Measurements from ENCODE around the gene SLU7.

SLU7 gene

GRCh38 chr5:160367885-160368284 is 51.0 kb downstream of the SLU7 start:
- DNase-seq (ENCODE audit: low read depth in 2 of 2, low spot score in 1 of 2) = no peak

- DNase-seq (ENCODE audit: low read depth in 2 of 2, low spot score in 1 of 2) = no peak
These were observed 51.6 kb downstream of the SLU7 start for GRCh38 chr5:160367261-160367660.

- no peak for DNase-seq (ENCODE audit: low read depth in 2 of 2, low spot score in 1 of 2)
These were observed 52.7 kb downstream of the SLU7 start for GRCh38 chr5:160366230-160366629.

- DNase-seq (ENCODE audit: low read depth in 2 of 2, low spot score in 1 of 2) = no peak
These were observed 55.1 kb downstream of the SLU7 start for GRCh38 chr5:160363660-160364395.

GRCh38 chr5:160363211-160363610 is 55.7 kb downstream of the SLU7 start:
- no peak for DNase-seq (ENCODE audit: low read depth in 2 of 2, low spot score in 1 of 2)

- DNase-seq (ENCODE audit: low read depth in 2 of 2, low spot score in 1 of 2) = no peak
These were observed 57.2 kb downstream of the SLU7 start for GRCh38 chr5:160361624-160362228.

GRCh38 chr5:160360310-160360709 is 58.6 kb downstream of the SLU7 start:
- DNase-seq (ENCODE audit: low read depth in 2 of 2, low spot score in 1 of 2) = no peak

- DNase-seq (ENCODE audit: low read depth in 2 of 2, low spot score in 1 of 2) = no peak
These were observed 59.1 kb downstream of the SLU7 start for GRCh38 chr5:160359816-160360215.

GRCh38 chr5:160359242-160359641 is 59.6 kb downstream of the SLU7 start:
- no peak for DNase-seq (ENCODE audit: low read depth in 2 of 2, low spot score in 1 of 2)

GRCh38 chr5:160357861-160358411 is 60.9 kb downstream of the SLU7 start:
- no peak for DNase-seq (ENCODE audit: low read depth in 2 of 2, low spot score in 1 of 2)

GRCh38 chr5:160357394-160357793 is 61.5 kb downstream of the SLU7 start:
- no peak for DNase-seq (ENCODE audit: low read depth in 2 of 2, low spot score in 1 of 2)

GRCh38 chr5:160356550-160357347 is 62.1 kb downstream of the SLU7 start:
- DNase-seq (ENCODE audit: low read depth in 2 of 2, low spot score in 1 of 2) = no peak

- DNase-seq (ENCODE audit: low read depth in 2 of 2, low spot score in 1 of 2) = no peak
These were observed 64.2 kb downstream of the SLU7 start for GRCh38 chr5:160354666-160355065.

GRCh38 chr5:160353379-160353778 is 65.5 kb downstream of the SLU7 start:
- no peak for DNase-seq (ENCODE audit: low read depth in 2 of 2, low spot score in 1 of 2)

- DNase-seq (ENCODE audit: low read depth in 2 of 2, low spot score in 1 of 2) = no peak
These were observed 66.6 kb downstream of the SLU7 start for GRCh38 chr5:160352308-160352707.
